Activated CD8-positive, alpha-beta T cell treated with anti-CD3 and anti-CD28 coated beads for 36 hours (primary cell): ENCODE data around the gene GLE1. TPM values are rescaled to one million over a fixed set of nuclear protein-coding genes. Genes with fewer than 3 reads are reported as not detected.

Experiments
- ATAC-seq: fragments of 200-7000 bp; cut with Tn5 transposase; one replicate; pipeline ENCODE4 v1.10.0; 2021; ENCODE audit warnings: mild to moderate bottlenecking, moderate library complexity
- CTCF ChIA-PET: fragments of 350-600 bp; sonication (Branson Sonifier 250); formaldehyde crosslinking; loops from one replicate; lab custom pipeline; 2021; ENCODE audit warnings: antibody characterized with exemption; lab: Charles Lee
- POLR2A ChIA-PET: fragments of 350-600 bp; sonication (Branson Sonifier 250); formaldehyde crosslinking; loops from one replicate; lab custom pipeline; 2021; ENCODE audit warnings: antibody characterized with exemption; lab: Charles Lee
- DNase-seq: peaks from one replicate; pipeline ENCODE4 v3.0.0-alpha.2; 2020
- H3K27ac Mint-ChIP-seq: one replicate; pipeline ENCODE4 v1.8.0; 2021; ENCODE audit warnings: mild to moderate bottlenecking, mixed read lengths
- H3K27me3 Mint-ChIP-seq: one replicate; pipeline ENCODE4 v1.8.0; 2021; ENCODE audit warnings: mixed read lengths
- H3K36me3 Mint-ChIP-seq: one replicate; pipeline ENCODE4 v1.8.0; 2021; ENCODE audit warnings: low read depth, mixed read lengths
- H3K4me1 Mint-ChIP-seq: one replicate; pipeline ENCODE4 v1.8.0; 2021; ENCODE audit warnings: low read depth, mixed read lengths
- H3K4me3 Mint-ChIP-seq: one replicate; pipeline ENCODE4 v1.8.0; 2021; ENCODE audit warnings: mild to moderate bottlenecking, moderate library complexity, mixed read lengths
- H3K9me3 Mint-ChIP-seq: one replicate; pipeline ENCODE4 v1.8.0; 2021; ENCODE audit warnings: mixed read lengths
- CTCF ChIP-seq: fragments of 200-600 bp; IDR thresholded peaks from one replicate; pipeline ENCODE4 v1.8.0; 2022; ENCODE audit warnings: antibody characterized with exemption, mild to moderate bottlenecking
- intact Hi-C: fragments of 100-400 bp; cut with micrococcal nuclease; formaldehyde crosslinking; loops from one replicate; pipeline ENCODE4 v1.10.0; 2022
- total RNA-seq, 2 experiments: library from RNA; stranded (reverse); gene quantifications; one replicate each; pipeline ENCODE4 v1.2.3, GENCODE V29; 2021

GLE1 gene
- total RNA-seq, 2 experiments from 2014 or later: 46.8 to 48.2 TPM

GRCh38 chr9:128587453-128587852, 82.9 kb downstream of the GLE1 start:
- CTCF ChIA-PET: no interaction called here
- Mint-ChIP-seq H3K27ac (peak overlapping the region; percentile 93), H3K27me3 (no peaks in the 10 kb centered on the region), H3K4me3 (no peak overlapping the region), H3K9me3 (no peaks in the 10 kb centered on the region), H3K4me1 (peaks cover 12% of the 10 kb centered on the region), H3K36me3 (peaks cover 61% of the 10 kb centered on the region)
- ATAC-seq (peak; percentile 98), DNase-seq (peak; percentile 83)
- POLR2A ChIA-PET: interaction anchor here (0.8 to 1.6 kb wide), 3 partner anchors 29 to 37 kb away, joined by 3 to 8 read pairs (median 4); no protein-coding TSS in a partner anchor
- intact Hi-C loops: no loop called here
- no peak for TF ChIP-seq CTCF

GRCh38 chr9:128588581-128589233, 84.2 kb downstream of the GLE1 start:
- peak overlapping the region; percentile 82 for H3K27ac Mint-ChIP-seq
- ChIA-PET POLR2A (interaction anchor here (0.6 to 1.3 kb wide), 3 partner anchors 36 to 389 kb away, joined by 3 to 7 read pairs (median 3); partner anchors contain the start of genes GLE1 and SPTAN1), CTCF (interaction anchor here (1.2 kb wide), 2 partner anchors 18 to 113 kb away, joined by 3 read pairs; partner anchors contain the start of gene PKN3)
- H3K27me3 Mint-ChIP-seq: no peaks in the 10 kb centered on the region
- H3K9me3 Mint-ChIP-seq: no peaks in the 10 kb centered on the region
- peaks cover 12% of the 10 kb centered on the region for H3K4me1 Mint-ChIP-seq
- H3K36me3 Mint-ChIP-seq: peaks cover 53% of the 10 kb centered on the region
- DNase-seq (peak; percentile 12), ATAC-seq (no peak)
- no peak for TF ChIP-seq CTCF
- H3K4me3 Mint-ChIP-seq: no peak overlapping the region
- intact Hi-C loops: no loop called here

Other genes starting within 250 kb of the GLE1 start
- 10 to 100 TPM; 29.8 to 34.6 TPM for gene GOLGA2, start 228.7 kb upstream of the GLE1 start, total RNA-seq
- gene SWI5, start 228.4 kb upstream of the GLE1 start, total RNA-seq: 10 to 100 TPM; 12.4 to 13.3 TPM
- 10 to 100 TPM; 29.7 to 30.1 TPM for gene TRUB2, start 182.3 kb upstream of the GLE1 start, total RNA-seq
- 10 to 100 TPM; 31.9 to 33.5 TPM for gene COQ4, start 181.9 kb upstream of the GLE1 start, total RNA-seq
- 10 to 100 TPM; 10.5 to 11.2 TPM for gene SLC27A4, start 164.2 kb upstream of the GLE1 start, total RNA-seq
- 10 to 100 TPM; 56.3 to 60.2 TPM for gene URM1, start 133.3 kb upstream of the GLE1 start, total RNA-seq
- 1 to 10 TPM; 3.3 to 3.5 TPM for gene CERCAM, start 83.9 kb upstream of the GLE1 start, total RNA-seq
- gene ODF2, start 48.7 kb upstream of the GLE1 start, total RNA-seq: 10 to 100 TPM; 79.3 to 83.6 TPM
- gene SPTAN1, start 47.9 kb downstream of the GLE1 start, total RNA-seq: 100 to 1,000 TPM; 178 to 183 TPM
- 10 to 100 TPM; 24.3 to 25.6 TPM for gene DYNC2I2, start 152.1 kb downstream of the GLE1 start, total RNA-seq
- 100 to 1,000 TPM; 749 to 755 TPM for gene SET, start 184.5 kb downstream of the GLE1 start, total RNA-seq
- 10 to 100 TPM in 1 of 2 experiments, 1 to 10 TPM in 1; 9.3 to 10.7 TPM for gene PKN3, start 197.8 kb downstream of the GLE1 start, total RNA-seq
- 10 to 100 TPM; 44.9 to 48.7 TPM for gene ZDHHC12, start 219.4 kb downstream of the GLE1 start, total RNA-seq